EH (cell line): Measurements from ENCODE around the gene SLC39A11.

Experiments used
- DNase-seq: peaks from one replicate; pipeline ENCODE4 v3.0.0-alpha.2; 2015; ENCODE audit warnings: low read depth

The SLC39A11 gene

GRCh38 chr17:72976971-72977770 is 115.3 kb downstream of the SLC39A11 start:
- peak; percentile 96 for DNase-seq

- DNase-seq, result no peak
These were observed 117.0 kb downstream of the SLC39A11 start for GRCh38 chr17:72975509-72975908.

DNA sequence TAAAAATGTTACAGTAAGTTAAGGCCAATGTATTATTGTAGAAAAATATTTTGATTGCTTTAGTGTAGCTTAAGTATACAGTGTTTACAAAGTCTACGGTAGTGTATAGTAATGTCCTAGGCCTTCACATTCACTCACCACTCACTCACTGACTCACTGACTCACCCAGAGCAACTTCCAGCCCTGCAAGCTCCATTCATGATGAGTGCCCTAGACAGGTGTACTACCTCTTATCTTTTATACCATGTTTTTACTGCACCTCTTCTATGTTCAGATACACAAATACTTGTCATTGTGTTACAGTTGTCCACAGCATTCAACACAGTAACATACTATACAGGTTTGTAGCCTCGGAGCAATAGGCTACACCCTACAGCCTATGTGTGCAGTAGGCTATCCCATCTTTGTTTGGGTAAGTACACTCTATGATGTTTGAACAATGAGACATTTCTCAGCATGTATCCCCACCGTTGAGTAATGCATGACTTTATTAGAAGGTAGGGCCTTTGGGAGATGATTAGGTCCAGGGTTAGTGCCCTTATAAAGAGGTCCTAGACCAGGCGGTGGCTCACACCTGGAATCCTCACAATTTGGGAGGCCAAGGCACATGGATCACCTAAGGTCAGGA is 117.8 kb downstream of the SLC39A11 start:
- peak; percentile 25 for DNase-seq

GRCh38 chr17:72972263-72972951 is 120.1 kb downstream of the SLC39A11 start:
- no peak for DNase-seq

- DNase-seq, result no peak
These were observed 121.1 kb downstream of the SLC39A11 start for GRCh38 chr17:72971226-72971880.

GRCh38 chr17:72970797-72971196 is 121.7 kb downstream of the SLC39A11 start:
- no peak for DNase-seq

- DNase-seq, result no peak
These were observed 122.2 kb downstream of the SLC39A11 start for GRCh38 chr17:72970246-72970645.

DNA sequence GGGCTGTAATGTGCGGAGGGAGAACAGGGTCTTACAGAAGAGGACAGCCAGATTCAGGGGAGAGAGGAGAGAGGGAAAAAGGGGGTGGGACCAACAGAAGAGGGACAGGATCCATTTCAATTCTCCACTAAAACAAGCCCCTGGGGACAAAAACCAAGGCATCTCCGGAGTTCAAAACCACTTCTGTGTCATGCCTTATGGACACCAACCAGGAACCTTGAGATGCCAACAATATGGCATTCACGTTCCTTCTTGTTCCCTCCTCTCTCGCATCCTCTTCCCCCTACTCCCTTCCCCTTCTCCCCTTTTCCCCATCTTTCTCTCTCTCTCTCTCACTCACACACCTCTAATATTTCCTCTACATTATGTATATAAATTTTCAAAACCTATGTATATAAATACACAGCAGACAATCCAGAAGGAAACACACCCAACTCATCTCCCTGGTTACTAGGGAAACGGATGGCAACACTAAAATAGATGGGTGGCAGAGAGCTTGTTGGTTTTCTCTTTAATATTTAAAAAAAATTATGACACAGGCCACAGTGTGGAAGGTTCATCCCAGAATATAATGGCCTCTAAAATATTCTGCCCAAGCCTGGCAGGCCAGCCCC is 123.1 kb downstream of the SLC39A11 start:
- DNase-seq, result no peak

GRCh38 chr17:72968798-72969197 is 123.7 kb downstream of the SLC39A11 start:
- DNase-seq, result no peak

GRCh38 chr17:72967977-72968585 is 124.4 kb downstream of the SLC39A11 start:
- DNase-seq, result peak; percentile 24

GRCh38 chr17:72967277-72967970 is 125.1 kb downstream of the SLC39A11 start:
- DNase-seq, result no peak

DNA sequence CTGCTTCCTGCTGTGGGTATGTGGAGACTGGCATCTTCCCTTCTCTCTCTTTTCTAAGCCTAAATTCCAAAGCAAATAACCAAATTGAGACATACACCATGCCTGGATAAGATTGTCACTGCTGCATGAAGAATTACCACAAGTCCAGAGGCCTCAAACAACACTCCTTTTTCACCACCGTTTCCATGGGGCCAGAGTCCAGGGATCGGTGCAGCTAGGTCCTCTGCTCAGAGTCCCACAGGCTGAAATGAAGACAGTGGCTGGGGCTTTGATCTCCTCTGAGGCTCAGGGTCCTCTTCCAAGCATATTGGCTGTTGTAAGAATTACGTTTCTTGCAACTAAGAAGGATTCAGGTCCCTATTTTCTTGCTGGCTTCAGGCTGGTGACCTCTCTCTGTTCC is 130.4 kb downstream of the SLC39A11 start:
- DNase-seq, result no peak

DNA sequence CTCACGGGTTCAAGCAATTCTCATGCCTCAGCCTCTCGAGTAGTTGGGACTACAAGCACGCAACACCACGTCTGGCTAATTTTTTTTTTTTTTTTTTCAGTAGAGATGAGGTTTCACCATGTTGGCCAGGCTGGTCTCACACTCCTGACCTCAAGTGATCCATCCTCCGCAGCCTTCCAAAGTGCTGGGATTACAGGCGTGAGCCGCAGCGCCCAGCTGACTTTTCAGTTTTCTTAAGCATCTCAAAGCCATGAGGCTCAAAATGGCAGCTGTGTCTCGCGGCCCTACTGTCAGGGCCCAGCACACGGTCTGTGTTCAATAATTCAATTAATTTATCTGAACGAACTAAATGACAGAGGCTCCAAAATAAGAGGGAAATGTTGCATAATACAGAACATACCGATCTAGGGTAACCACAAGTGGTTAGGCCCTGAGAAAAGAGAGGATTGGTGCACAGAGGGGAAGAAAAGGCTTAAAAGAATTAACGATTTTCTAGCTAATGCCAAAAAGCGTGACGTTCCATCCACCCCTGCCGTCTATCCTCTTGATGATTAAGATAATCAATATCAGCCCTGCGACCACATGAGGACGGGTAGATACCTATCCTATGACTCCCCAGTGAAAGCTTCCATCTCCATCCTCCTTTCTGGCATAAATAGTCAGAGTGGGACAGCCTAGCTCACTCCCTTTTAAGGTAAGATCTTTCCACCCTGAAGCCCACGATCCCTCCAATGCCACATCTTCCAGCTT is 136.9 kb downstream of the SLC39A11 start:
- no peak for DNase-seq

DNA sequence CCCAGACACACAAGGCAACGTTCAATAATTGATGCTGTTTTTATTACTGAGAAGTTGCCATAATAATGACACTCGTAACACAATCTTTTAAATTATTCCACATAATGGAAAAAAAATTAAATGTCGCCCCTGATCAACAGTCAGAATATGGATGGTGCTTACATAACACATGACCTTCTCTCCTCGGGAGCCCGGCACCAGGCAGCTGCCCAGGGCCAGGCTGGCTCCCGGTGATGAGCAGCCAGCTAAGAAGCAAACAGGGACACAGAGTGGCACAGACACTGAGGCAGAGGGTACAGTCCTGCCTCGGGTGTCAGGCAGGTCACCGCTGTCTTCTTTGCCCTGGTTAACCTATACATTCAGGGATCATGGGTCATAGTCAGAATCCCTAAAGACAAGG is 137.9 kb downstream of the SLC39A11 start:
- no peak for DNase-seq

DNA sequence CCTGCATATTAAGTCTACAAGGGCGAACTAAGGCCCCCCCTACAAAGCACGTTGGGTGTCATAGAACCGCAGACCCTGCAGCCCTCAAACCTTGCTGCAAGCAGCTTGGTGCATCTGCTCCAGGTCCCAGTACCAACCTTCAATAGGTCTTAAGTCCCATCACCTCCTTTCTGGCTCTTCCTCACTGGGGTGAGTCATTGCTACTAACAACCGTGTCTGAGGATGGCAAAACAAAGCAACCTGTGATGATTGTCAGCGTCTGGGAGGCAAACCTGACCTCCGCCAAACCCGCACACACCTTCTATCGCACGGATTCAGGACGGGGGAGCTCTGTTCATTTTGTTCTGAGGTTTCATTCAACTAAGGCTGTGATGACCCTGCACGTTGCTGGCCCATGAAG is 138.9 kb downstream of the SLC39A11 start:
- no peak for DNase-seq

- no peak for DNase-seq
These were observed 139.7 kb downstream of the SLC39A11 start for GRCh38 chr17:72952641-72953315.

DNA sequence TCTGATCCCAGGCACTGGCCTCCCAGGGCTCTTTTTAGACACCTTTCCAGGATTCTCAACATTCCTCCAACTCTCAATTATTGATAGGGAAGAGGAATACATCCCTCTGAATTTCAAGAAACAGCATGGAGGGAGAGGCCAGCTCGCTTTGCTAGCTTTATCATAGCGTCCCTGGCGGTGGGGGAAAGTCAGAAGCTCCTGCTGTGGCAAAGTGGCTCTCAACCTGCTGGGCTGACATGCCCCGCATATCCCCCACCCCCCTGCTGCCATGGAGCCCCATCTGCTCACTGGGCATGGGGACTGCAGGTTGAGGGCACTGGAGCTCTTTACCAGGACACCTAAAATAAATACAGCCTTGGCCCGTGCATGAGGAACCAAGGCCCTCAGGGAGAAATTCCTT is 140.3 kb downstream of the SLC39A11 start:
- DNase-seq, result no peak

DNA sequence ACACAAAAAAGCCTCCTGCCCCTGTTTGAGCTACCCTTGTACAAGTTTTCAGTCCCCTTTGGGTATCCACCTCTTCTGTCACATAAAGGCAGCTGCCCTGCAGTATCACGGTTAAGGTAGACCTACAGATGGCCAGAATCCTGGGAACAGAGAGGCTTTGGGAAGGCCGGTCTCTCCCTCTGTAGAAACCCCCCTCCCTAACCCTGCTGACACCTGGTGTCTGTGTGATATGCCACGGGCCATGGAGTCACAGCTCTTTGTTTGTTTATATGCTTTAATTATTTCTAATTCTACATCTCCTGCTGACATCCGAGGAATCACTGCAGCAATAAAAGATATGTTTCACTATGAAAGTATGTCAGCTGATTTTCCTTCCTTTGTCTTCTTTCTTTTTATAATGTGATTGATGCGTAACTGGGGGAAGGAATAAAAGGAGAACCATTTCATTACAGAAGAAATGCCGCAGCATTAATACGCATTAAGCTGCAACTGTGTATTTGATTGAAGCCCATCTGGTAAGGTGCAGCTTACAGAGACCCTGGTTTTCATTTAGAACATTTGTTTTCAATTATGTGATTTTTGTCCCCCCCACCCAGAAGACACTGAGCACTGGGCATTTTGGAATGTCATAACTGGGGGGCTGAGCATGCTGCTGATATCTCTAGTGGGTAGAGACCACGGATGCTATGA is 142.1 kb downstream of the SLC39A11 start:
- peak; percentile 36 for DNase-seq

DNA sequence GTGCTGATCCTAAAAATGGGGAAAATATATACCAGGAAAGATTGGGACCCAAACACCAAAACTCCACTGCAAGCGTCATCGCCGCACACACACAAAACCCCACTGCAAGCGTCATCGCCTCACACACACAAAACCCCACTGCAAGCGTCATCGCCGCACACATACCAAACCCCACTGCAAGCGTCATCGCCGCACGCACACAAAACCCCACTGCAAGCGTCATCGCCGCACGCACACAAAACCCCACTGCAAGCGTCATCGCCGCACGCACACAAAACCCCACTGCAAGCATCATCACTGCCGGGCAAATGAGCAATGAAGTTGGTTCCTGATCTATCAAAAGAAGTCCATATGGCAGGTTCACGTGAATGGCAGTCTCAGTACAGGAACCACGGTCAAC is 144.4 kb downstream of the SLC39A11 start:
- DNase-seq, result no peak
